ENCODE measurements around the gene CKAP2L.
"Not testable (repeated sequence)": the region's sequence is repeated elsewhere in the genome, so short reads cannot be mapped to it uniquely, and the experiment has no call there.

The CKAP2L gene

DNA sequence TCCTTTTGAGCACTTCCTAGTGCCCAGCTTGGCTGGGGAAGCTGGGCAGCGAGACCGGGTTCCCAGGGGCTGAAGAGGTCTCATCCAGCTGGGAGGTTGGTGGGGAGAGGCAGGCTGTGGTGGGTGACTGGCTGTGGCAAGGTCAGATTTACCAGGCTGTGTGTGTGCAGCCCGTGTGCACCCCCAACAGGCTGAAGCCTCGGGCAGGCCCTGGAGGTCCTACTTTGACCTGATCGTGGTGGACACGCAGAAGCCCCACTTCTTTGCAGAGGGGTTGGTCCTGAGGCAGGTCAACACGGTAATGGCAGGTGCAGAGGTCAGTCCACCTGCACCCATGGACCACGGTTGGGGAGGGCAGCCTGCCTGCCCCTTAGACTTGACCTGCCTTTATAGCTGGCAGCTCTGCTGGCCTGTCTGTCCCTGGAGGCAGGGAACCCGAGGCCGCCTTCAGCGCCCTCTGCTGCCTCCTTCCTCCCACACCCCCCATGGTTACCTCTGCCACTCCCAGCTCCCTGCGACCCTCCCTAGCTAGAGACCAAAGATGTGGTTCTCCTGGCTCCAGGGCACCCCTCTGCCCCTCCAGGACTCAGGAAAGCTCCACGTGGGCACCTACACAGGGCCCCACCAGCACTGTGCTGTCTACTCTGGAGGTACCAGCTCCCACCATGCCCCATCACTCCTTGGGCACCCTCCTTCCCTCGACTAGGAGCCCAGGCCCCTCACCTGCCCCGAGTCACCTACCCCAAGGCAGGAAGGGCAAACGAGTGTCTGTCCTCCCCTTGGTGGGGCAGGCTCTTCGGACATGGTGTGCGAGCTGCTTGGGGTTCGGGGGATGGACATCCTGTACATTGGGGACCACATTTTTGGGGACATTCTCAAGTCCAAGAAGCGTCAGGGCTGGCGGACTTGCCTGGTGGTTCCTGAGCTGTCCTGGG lies 39.6 kb downstream of the CKAP2L start:
- DNase-seq: no peak

DNA sequence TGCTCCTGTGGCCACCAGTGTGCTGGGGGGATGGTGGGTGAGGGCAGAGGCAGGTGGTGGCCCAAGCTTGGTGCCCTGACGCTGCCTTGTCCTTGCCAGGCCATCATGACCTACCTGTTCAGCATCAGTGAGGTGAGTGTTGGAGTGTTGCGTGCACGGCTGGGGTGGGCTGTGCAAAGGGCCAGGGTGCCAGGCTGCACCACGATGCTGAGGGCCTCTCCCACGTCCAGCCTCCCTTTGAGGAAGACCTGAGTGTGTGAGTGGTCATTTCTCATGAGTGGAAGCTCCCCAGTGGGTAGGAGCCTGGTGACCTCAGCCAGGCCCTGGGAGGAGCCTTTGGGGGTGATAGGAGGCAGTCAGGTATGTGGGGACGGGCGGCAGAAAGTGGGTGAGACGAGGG lies 40.4 kb downstream of the CKAP2L start:
- DNase-seq: no peak

DNA sequence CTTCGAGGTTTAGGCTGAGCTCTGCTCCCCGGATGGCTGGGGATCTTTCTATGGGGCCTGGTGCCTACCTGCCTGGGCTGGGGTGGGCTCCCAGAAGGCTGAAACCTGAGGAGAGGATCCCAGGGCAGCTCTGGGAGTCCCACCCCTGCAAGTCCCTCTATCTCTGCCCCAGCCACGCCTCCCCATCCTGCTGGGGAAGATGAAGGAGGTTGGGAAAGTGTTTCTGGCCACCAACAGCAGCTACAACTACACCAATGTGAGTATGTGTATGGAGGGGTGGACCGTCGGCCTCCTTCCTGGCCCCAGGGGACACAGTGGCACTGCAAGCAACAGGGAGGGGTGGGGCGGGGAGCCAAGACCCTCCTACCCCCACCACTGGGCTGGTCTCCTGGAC lies 40.9 kb downstream of the CKAP2L start:
- no peak for DNase-seq

DNA sequence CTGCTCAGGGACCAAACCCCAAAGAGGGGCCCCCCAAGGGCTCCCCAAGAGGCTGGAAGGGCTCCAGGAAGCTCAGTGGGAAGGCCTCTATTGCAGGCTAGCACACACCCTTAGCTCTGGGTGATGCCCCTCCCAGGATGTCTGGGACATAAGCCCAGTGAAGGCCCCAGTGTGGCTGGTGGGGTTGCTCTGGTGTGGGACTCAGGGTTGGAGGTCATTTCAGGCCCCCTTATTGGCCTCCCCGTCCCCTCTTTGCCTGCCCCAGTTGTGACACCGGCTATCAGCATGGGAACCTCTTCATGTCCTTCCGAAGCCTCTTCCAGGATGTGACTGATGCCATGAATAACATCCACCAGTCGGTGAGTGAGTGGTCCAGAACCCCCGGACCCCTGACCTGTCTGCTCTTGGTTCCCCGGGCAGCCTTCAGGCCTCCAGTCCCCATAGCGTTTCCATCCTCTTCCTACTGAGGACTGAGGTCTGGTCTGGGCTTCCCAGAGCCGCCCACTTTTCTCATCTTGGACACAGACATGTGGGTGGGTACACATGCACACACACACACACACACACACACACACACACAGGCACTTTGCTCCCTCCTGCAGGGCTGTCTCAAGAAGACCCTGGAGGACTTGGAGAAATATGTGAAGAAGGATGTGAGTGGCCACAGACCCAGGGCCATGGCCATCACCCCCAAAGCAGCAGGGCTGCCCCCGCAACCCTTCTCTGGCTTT lies 41.4 kb downstream of the CKAP2L start:
- no peak for DNase-seq

DNA sequence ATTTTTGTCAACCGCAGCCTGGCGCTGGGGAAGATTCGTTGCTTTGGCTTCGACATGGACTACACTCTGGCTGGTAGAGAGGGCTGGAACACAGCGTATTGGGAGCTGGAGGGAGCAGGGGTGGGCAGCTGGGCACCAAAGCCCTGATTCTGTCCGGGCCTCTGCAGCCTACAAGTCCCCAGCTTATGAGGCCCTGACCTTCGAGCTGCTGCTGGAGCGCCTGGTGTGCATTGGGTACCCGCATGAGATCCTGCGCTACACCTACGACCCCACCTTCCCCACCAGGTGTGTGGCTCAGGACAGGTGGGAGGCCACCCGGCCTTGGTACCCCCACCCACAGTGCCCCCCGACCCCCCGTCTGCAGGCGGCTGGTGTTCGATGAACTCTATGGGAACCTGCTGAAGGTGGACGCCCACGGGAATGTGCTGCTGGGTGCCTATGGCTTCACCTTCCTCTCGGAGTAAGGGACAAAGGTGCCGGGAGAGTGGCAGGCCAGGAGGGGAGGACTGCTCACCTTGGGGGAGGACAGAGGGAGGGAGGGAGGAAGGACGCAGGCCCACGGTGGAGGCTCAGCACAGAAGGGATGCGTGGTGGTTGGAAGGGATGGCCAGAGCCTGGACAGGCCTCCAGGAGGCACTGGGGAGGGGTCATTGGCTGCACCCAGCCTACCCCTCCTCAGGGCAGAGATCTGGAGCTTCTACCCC lies 42.4 kb downstream of the CKAP2L start:
- no peak for DNase-seq

DNA sequence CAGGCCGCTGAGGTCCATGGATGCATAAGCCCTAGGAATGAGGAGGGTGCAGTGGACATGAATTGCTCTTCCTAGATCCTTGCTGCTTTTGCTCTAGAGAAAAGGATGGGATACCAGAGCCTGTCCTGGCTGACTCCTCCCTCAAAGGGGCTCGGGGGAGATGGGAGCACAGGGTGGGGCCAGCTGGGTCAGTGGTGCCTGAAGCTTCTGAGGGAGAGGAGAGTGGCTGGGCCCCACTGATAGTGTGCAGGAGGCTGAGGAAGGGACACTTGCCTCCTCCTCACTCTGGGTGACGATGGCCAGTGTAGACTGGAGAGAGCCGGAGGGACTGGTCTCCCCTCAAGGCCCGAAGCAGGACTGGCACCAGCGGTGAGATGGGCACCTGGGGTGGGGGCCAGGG lies 43.6 kb downstream of the CKAP2L start, which contains the start of gene NT5DC4:
Gene NT5DC4 (plus strand): TSS at position 236 of the 400 bp plus-strand sequence. CDS start 60 bp downstream, at position 296.
- no peak for DNase-seq

DNA sequence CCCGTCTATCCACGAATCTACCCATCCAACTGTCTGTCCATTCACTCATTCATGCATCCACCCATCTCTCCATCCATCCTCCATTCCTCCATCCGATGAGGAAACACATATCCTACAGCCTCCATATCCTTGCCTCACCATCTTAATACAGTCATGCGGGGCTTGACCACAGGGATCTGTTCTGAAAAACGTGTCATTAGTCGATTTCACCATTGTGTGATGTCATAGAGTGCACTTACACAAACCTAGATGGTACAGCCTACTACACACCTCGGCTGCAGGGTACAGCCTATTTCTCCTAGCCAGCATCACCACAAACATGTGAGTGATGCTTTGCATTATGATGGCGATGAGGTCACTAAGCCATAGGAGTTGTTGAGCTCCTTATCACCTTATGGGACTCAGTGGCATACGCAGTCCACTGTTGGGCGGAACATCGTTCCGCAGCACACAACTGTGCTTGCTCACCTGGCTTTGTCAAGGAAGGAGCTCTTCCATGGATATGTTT lies 45.5 kb downstream of the CKAP2L start:
- no peak for DNase-seq

DNA sequence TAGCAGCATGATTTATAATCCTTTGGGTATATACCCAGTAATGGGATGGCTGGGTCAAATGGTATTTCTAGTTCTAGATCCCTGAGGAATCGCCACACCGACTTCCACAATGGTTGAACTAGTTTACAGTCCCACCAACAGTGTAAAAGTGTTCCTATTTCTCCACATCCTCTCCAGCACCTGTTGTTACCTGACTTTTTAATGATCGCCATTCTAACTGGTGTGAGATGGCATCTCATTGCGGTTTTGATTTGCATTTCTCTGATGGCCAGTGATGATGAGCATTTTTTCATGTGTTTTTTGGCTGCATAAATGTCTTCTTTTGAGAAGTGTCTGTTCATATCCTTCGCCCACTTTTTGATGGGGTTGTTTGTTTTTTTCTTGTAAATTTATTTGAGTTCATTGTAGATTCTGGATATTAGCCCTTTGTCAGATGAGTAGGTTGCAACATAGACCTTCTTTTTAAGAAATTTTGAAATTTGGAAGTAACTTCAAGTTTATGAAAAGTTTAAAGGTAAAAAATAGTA lies 47.5 kb downstream of the CKAP2L start:
- DNase-seq: not testable (repeated sequence)

DNA sequence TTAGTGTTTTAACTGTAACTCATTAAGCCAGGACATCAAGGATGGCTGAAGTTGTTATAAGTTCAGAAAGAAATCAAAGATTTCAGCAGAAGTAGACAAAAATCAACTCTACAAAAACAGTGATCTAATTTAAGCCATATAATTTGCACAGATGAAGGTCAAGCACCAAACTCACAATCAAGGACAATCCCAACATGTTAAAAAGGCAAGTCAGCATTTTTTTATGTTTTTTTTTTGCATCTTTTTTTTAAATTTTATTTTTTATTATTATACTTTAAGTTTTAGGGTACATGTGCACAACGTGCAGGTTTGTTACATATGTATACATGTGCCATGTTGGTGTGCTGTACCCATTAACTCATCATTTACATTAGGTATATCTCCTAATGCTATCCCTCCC lies 48.3 kb downstream of the CKAP2L start:
- DNase-seq: not testable (repeated sequence)

DNA sequence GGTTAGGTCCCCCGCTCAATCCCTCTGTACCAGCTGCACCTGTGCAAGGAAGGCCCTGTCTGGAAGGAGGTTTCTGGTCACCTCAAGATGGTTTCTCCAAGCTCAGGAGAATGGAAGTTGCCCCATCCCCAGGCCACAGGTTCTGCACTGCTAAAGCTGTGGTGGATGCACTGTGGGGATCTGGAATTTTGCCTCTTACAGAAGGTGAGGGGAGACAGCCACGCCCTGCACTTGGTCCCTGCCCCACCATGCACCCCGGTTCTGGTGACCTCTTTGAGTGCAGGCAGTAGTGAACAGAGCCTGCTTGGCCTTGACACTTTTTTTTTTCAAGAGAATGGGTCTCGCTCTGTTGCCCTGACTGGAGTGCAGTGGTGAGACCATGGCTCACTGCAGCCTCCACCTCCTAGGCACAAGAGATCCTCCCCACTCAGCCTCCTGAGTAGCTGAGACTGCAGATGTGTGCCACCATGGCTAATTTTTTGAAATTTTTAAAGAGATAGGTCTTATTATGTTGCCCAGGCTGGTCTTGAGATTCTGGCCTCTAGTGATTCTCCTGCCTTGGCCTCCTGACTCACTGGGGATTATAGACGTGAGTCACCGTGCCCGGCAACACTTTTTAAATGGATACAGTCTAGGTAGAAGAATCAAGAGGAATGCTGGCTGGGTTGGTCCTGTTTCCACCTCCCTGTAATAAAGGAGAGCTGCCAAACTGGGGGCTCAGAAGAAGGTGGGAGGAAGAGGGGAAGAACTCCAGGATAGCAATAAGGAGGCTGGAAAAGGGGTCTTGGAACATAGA lies 49.4 kb downstream of the CKAP2L start:
- no peak for DNase-seq

DNA sequence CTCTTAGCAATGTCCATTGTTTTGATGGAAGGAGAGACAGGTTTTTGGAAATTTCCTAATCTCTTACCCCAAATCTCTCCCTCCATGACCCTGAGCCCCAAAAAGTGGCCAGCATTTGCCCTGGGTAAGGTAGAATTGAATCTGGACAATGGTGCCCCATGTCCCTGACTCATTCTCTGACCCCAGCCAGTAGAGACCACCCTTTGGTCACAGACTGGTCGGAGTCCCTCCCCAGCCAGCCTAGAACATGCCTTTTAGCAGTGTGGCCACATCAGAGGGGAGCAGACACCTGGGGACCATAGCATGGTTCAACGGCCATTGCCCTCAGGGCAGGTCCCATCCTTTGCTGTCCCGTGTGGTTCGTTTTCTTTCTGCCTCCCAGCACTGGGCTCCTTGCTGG lies 50.1 kb downstream of the CKAP2L start:
- no peak for DNase-seq

DNA sequence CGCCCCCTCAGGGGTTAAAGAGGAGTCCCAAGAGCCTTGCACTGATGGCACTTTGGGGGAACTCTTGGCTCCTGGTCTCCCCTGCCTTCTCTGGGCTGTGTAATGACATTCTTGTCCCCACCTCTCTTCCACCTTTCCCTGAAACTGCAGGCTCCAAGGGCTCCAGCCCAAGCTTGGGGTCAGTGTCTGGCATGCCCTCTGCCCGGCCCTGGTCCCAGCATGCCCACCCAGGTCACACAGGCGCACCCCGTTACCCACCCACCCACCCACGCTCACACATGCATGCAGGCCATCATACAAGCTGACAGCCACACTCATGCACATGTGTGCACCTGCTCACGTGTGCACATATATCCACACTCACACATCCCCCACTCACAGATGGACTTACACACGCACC lies 50.5 kb downstream of the CKAP2L start:
- DNase-seq: no peak

DNA sequence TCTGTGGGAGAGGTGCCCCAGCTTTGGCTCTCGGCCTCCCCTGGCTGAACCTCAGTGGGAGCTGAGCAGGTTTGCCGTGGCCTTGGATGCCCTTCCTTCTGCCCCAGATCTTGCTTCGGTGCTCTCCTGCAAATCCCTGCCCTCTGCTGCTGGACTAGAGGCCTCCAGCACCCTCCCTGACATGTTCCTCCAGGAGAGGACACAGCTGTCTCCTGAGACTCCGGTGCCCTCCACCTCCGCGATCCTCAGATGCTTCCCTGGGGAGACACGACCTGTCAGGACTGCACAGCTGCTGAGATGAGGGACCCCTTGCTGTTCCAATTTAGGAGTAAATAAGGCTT lies 50.9 kb downstream of the CKAP2L start:
- DNase-seq: no peak

DNA sequence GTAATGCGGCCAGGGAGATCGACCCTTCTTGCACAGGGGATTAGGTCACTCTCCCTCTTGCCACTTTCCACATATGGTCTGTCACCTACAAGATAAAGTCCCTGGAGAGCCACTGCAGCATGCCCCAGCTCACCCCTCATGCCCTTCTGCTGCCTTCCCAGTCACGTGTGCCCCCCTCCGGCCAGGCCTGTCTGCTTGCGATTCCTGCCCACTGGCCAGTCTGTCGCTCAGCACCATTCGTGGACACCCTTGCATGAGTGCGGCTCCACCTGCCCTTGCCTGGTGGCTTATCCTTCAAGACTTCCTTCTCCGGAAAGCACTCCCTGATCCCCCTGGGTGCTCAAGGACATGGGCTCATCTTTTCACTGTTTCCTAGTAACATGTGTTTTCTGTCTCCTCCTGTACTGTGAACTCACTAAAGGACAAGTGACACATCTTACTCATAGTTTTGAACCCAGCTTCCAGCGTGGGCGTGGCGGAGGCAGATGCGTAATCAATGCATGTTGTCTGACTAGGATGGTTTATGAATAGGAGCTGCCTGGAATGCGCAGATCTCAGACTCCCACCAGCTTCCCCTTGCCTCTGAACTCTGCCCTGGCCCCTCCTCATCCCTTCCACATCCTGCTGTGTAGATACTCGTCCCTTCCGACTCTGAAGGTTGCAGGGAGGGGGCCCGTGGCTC lies 51.4 kb downstream of the CKAP2L start:
- DNase-seq: no peak

DNA sequence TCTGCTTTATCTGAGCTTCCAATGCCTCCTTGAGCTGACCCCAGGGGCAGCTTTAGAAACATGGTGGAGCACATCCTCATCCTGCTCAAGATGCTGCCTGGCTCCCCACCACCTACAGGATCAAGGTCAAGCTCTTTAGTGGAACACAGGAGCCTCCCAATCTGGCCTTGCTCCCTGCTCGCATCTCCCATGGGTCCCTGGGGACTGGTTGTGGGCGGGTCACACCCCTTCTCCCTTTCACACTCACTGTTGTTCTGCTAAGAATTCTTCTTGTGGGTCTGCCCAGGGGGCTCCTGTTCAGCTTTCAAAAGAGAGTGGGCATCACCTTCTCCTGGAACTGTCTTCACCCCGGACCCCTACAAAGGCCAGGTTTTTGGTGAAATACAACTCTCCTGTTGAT lies 51.9 kb downstream of the CKAP2L start:
- DNase-seq: no peak

DNA sequence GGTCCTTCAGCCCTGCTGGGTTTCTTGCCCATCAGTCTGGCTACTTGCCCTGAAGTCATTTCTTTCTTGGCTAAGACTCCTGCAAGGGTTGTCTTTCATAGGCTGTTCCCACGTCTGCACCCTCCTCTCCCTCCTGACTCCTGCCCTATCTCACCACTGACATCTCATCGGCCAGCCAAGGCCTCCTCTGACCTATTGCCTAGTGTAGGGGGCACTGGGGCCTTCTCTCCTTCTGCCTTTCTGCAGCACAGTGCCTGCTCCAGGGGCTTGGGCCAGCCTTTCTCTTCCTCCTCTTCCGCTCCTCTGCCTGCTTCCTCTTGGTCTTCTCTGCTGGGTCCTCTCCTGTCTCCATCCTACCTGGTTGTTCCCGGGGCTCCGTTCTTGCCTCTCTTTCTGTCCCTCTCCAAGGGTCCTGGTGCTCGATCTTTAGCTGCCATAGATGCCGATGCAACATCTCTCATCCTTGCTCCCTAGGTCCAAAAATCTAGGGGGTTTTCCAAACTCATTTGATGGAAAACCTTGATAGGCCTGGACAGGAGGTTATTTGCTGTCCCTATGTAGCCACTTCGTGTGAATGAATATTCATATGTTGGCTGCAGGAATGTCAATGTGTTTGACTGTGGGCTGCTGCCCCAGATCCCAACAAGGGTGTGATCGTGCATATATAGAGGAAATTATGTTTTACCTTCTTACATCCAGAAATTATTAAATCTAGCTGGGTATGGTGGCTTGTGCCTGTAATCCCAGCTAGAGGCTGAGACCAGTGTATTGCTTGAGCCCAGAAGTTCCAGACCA lies 53.3 kb downstream of the CKAP2L start:
- no peak for DNase-seq

DNA sequence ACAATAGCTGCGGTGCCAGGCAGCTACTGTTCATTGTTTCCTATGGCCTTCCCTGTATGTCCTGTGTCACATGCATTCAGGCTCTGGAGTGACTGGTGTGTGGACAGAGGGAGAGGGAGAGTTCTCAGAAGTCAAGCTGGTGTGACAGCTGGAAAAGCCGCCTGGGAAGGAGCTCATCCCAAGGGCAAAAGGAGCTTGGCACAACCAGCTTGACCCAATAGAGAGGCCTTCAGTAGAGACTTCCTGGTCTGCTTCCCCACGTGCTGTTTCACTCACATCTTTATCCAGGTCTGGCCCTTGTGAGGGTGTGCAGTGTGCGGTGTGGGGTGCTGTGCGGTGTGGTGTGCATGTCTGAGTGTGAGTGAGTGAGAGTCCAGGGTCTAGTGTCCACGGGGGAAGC lies 54.7 kb downstream of the CKAP2L start:
- no peak for DNase-seq

DNA sequence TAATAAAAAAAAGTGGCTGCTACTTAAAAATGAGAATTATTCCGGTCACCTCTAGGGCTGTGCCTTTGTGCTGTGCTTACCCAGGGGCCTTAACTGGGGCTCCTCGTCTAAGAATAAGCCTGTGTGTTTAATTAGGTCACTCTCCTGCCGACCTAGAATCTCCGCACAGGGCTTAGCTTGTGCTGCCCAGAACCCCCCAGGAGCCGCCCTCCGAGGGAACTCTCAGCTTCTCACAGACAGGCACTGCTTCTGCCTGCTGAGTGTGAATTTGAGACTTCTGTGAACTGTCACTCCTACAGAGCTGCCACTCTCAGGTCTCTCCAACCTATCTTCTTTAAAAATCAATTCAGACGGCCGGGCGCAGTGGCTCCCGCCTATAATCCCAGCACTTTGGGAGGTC lies 55.4 kb downstream of the CKAP2L start:
- no peak for DNase-seq

DNA sequence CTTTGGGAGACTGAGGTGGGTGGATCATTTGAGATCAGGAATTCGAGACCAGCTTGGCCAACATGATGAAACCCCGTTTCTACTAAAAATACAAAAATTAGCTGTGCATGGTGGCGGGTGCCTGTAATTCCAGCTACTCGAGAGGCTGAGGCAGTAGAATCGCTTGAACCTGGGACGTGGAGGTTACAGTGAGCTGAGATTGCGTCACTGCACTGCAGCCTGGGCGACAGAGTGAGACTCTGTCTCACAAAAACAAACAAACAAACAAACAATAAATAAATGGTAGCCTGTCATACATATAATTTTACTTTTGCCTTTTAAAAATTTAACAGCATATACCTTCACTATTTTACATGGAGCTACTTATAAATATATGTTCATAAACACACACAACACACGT lies 57.5 kb downstream of the CKAP2L start:
- DNase-seq: not testable (repeated sequence)

DNA sequence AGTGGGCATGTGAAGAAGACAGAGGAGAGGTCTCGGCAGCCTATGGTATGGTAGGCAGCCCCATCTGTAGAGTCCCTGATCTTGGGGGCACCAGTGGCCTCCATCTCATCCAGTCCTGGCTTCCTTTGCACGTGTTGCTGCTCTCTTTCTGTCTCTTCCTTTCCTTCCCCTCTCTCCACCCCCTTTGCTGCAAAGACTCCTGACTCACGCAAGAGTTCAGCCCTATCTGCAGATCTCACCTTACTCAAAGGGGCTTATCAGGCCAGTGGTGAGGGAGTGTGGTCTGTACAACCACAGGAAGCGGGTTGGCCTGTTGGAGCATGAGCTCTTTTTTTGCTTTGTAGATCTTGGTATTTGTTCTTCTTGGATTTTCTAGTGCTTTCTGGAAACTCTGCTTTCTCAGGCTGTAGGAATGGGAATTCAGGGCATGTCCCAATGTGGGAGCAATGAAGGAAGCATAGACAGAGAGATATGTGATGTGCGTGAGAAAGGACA lies 58.2 kb downstream of the CKAP2L start:
- no peak for DNase-seq

DNA sequence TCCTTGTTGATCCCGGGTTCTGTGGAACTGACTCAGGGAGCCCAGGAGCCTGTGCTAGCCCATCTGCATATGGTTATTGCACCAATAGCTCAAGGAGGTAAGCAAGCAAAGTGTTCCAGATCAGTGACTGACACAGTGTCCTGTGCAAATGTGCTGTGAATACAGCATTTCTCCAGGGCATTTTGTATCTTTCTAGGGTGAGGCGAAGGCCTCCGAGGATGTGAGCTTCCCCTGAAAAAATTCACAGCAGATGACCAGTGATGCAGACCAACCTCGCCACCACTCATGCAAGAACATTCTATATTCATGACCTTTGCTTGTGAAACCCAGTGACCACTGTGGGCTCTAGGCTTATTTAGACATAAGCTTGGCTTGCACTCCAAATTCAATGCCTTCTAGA lies 58.8 kb downstream of the CKAP2L start:
- DNase-seq: no peak
